ENCODE data around the gene KHK. TPM values are rescaled to one million over a fixed set of nuclear protein-coding genes. Genes with fewer than 3 reads are reported as not detected.
A peak's percentile ranks its signal among the peaks of the same experiment; 100 is the strongest.

KHK gene
- total RNA-seq, 1 donor from 2014 or later, result 5.1 TPM

- no peak for ATAC-seq
- Histone ChIP-seq H3K27me3 (ENCODE audit: low read depth) (no peaks in the 10 kb centered on the region), H3K27ac (peak overlapping the region; percentile 92), H3K4me3 (peak overlapping the region; percentile 73), H3K9me3 (no peaks in the 10 kb centered on the region), H3K4me1 (peaks cover 47% of the 10 kb centered on the region), H3K36me3 (no peaks in the 10 kb centered on the region)
- intact Hi-C loops (cut with DNase I), result no loop called here
- no peak for TF ChIP-seq CTCF (IDR thresholded peaks at IDR 0.05)
- no peak for DNase-seq
These were observed 1.4 kb upstream of the KHK start for GRCh38 chr2:27085062-27085672.

- peak overlapping the region; percentile 92 for H3K27ac ChIP-seq
- peak overlapping the region; percentile 73 for H3K4me3 ChIP-seq
- H3K36me3 ChIP-seq, result no peaks in the 10 kb centered on the region
- no peaks in the 10 kb centered on the region for H3K27me3 ChIP-seq (ENCODE audit: low read depth)
- H3K9me3 ChIP-seq, result no peaks in the 10 kb centered on the region
- intact Hi-C loops (cut with DNase I), result no loop called here
- ATAC-seq (peak; percentile 60 to 74), DNase-seq (peak; percentile 88)
- peaks cover 42% of the 10 kb centered on the region for H3K4me1 ChIP-seq
- peak; percentile 49 for TF ChIP-seq CTCF (IDR thresholded peaks at IDR 0.05)
These were observed 891 bp upstream of the KHK start for GRCh38 chr2:27085673-27086089.

GRCh38 chr2:27086090-27086723, 365 bp upstream of the KHK start:
- DNase-seq, result peak; percentile 96
- peaks cover 38% of the 10 kb centered on the region for H3K4me1 ChIP-seq
- intact Hi-C loops (cut with DNase I), result no loop called here
- peak; percentile 95 to 96 for ATAC-seq
- peak overlapping the region; percentile 92 for H3K27ac ChIP-seq
- peak overlapping the region; percentile 73 for H3K4me3 ChIP-seq
- H3K27me3 ChIP-seq (ENCODE audit: low read depth), result no peaks in the 10 kb centered on the region
- H3K9me3 ChIP-seq, result no peaks in the 10 kb centered on the region
- H3K36me3 ChIP-seq, result no peaks in the 10 kb centered on the region
- TF ChIP-seq CTCF (IDR thresholded peaks at IDR 0.05), result peak; percentile 97

GRCh38 chr2:27087823-27088410, 1.3 kb downstream of the KHK start:
- H3K27ac ChIP-seq, result no peak overlapping the region
- intact Hi-C loops (cut with DNase I), result no loop called here
- no peak overlapping the region for H3K4me3 ChIP-seq
- no peaks in the 10 kb centered on the region for H3K9me3 ChIP-seq
- no peaks in the 10 kb centered on the region for H3K27me3 ChIP-seq (ENCODE audit: low read depth)
- H3K36me3 ChIP-seq, result no peaks in the 10 kb centered on the region
- ATAC-seq, result no peak
- peaks cover 26% of the 10 kb centered on the region for H3K4me1 ChIP-seq
- DNase-seq, result no peak
- no peak for TF ChIP-seq CTCF (IDR thresholded peaks at IDR 0.05)

GRCh38 chr2:27088634-27089033, 2.1 kb downstream of the KHK start:
- Histone ChIP-seq H3K27me3 (ENCODE audit: low read depth) (no peaks in the 10 kb centered on the region), H3K4me1 (peaks cover 26% of the 10 kb centered on the region), H3K9me3 (no peaks in the 10 kb centered on the region), H3K36me3 (no peaks in the 10 kb centered on the region), H3K27ac (no peak overlapping the region), H3K4me3 (no peak overlapping the region)
- ATAC-seq, result no peak
- no peak for TF ChIP-seq CTCF (IDR thresholded peaks at IDR 0.05)
- intact Hi-C loops (cut with DNase I), result no loop called here
- no peak for DNase-seq
